Measurements from ENCODE around the gene C5orf24. TPM values are rescaled to one million over a fixed set of nuclear protein-coding genes. Genes with fewer than 3 reads are reported as not detected.

The C5orf24 gene
- total and polyA plus RNA-seq, 4 donors = 14.5 to 48.9 (median 23.4) TPM

- no peak overlapping the region for H3K9ac ChIP-seq (ENCODE audit: low read depth in 1 of 2, low read length in 2 of 2)
- H3K4me3 ChIP-seq (ENCODE audit: low read depth in 1 of 3, low read length in 3 of 3) = no peak overlapping the region
- no peaks in the 10 kb centered on the region for H3K9me3 ChIP-seq (ENCODE audit: control insufficient read depth in 4 of 4, low read length in 3 of 4)
- TF ChIP-seq EGR1 (IDR thresholded peaks at IDR 0.05; ENCODE audit: low read depth in 2 of 2) (no peak), RAD21 (IDR thresholded peaks at IDR 0.05) (no peak), HNF4A (conservative IDR thresholded peaks at IDR 0.05) (no peak), SP1 (IDR thresholded peaks at IDR 0.05) (no peak), JUND (IDR thresholded peaks at IDR 0.05) (no peak), FOXA1 (IDR thresholded peaks at IDR 0.05) (no peak), ZBTB33 (IDR thresholded peaks at IDR 0.05) (no peak), GABPA (IDR thresholded peaks at IDR 0.05 in 1 of 2, conservative IDR thresholded peaks at IDR 0.05 in 1 of 2) (no peak)
- peaks cover 6 to 20% (median 7%) of the 10 kb centered on the region in 4 donors for H3K4me1 ChIP-seq (ENCODE audit: control insufficient read depth in 4 of 4, insufficient read depth in 4 of 4, low read length in 3 of 4)
- H3K36me3 ChIP-seq (ENCODE audit: control insufficient read depth in 4 of 4, insufficient read depth in 3 of 4, low read depth in 1 of 4, low read length in 3 of 4) = peaks cover 5 to 18% (median 9%) of the 10 kb centered on the region in 4 donors
- WGBS = 79% methylated on average over 7 of the region's 7 CpGs
- H3K27me3 ChIP-seq (ENCODE audit: control insufficient read depth in 4 of 4, insufficient read depth in 4 of 4, low read length in 3 of 4) = no peaks in the 10 kb centered on the region
- no peak for DNase-seq (ENCODE audit: low spot score)
- H3K27ac ChIP-seq (ENCODE audit: low read depth in 1 of 2, low read length in 2 of 2) = peak overlapping the region in 1 of 2 donors; percentile 28
Measured at GRCh38 chr5:134825212-134825611, 20.6 kb upstream of the C5orf24 start.

- no peaks in the 10 kb centered on the region for H3K9me3 ChIP-seq (ENCODE audit: control insufficient read depth in 4 of 4, low read length in 3 of 4)
- TF ChIP-seq FOXA2 (IDR thresholded peaks at IDR 0.05) = no peak
- no peak for TF ChIP-seq JUND (IDR thresholded peaks at IDR 0.05)
- no peak for TF ChIP-seq FOXA1 (IDR thresholded peaks at IDR 0.05)
- no peak for TF ChIP-seq YY1 (IDR thresholded peaks at IDR 0.05)
- TF ChIP-seq NR2F2 (IDR thresholded peaks at IDR 0.05) = no peak
- no peak for TF ChIP-seq HNF4A (conservative IDR thresholded peaks at IDR 0.05)
- TF ChIP-seq SP1 (IDR thresholded peaks at IDR 0.05) = no peak
- WGBS = 87% methylated on average over 3 of the region's 3 CpGs
- H3K4me1 ChIP-seq (ENCODE audit: control insufficient read depth in 4 of 4, insufficient read depth in 4 of 4, low read length in 3 of 4) = peaks cover 4 to 21% (median 16%) of the 10 kb centered on the region in 4 donors
- no peak overlapping the region for H3K27ac ChIP-seq (ENCODE audit: low read depth in 1 of 2, low read length in 2 of 2)
- H3K9ac ChIP-seq (ENCODE audit: low read depth in 1 of 2, low read length in 2 of 2) = no peak overlapping the region
- no peaks in the 10 kb centered on the region for H3K27me3 ChIP-seq (ENCODE audit: control insufficient read depth in 4 of 4, insufficient read depth in 4 of 4, low read length in 3 of 4)
- no peak overlapping the region for H3K4me3 ChIP-seq (ENCODE audit: low read depth in 1 of 3, low read length in 3 of 3)
- no peak for DNase-seq (ENCODE audit: low spot score)
- H3K36me3 ChIP-seq (ENCODE audit: control insufficient read depth in 4 of 4, insufficient read depth in 3 of 4, low read depth in 1 of 4, low read length in 3 of 4) = peaks cover 0 to 4% (median under 1%) of the 10 kb centered on the region in 4 donors
Measured at GRCh38 chr5:134833340-134834032, 12.3 kb upstream of the C5orf24 start.

- Histone ChIP-seq H3K4me1 (ENCODE audit: control insufficient read depth in 4 of 4, insufficient read depth in 4 of 4, low read length in 3 of 4) (peaks cover 7 to 29% (median 24%) of the 10 kb centered on the region in 4 donors), H3K9ac (ENCODE audit: low read depth in 1 of 2, low read length in 2 of 2) (no peak overlapping the region), H3K27me3 (ENCODE audit: control insufficient read depth in 4 of 4, insufficient read depth in 4 of 4, low read length in 3 of 4) (no peaks in the 10 kb centered on the region), H3K36me3 (ENCODE audit: control insufficient read depth in 4 of 4, insufficient read depth in 3 of 4, low read depth in 1 of 4, low read length in 3 of 4) (no peaks in the 10 kb centered on the region), H3K9me3 (ENCODE audit: control insufficient read depth in 4 of 4, low read length in 3 of 4) (no peaks in the 10 kb centered on the region), H3K4me3 (ENCODE audit: low read depth in 1 of 3, low read length in 3 of 3) (no peak overlapping the region), H3K27ac (ENCODE audit: low read depth in 1 of 2, low read length in 2 of 2) (no peak overlapping the region)
- TF ChIP-seq RAD21 (IDR thresholded peaks at IDR 0.05) = no peak
- no peak for TF ChIP-seq YY1 (IDR thresholded peaks at IDR 0.05)
- TF ChIP-seq RXRA (IDR thresholded peaks at IDR 0.05) = no peak
- no peak for TF ChIP-seq HNF4A (conservative IDR thresholded peaks at IDR 0.05)
- no peak for TF ChIP-seq FOXA1 (IDR thresholded peaks at IDR 0.05)
- TF ChIP-seq MAX (IDR thresholded peaks at IDR 0.05) = no peak
- no peak for TF ChIP-seq SP1 (IDR thresholded peaks at IDR 0.05)
- no peak for TF ChIP-seq JUND (IDR thresholded peaks at IDR 0.05)
- TF ChIP-seq HNF4G (IDR thresholded peaks at IDR 0.05) = no peak
- TF ChIP-seq EGR1 (IDR thresholded peaks at IDR 0.05; ENCODE audit: low read depth in 2 of 2) = no peak
- no peak for TF ChIP-seq TAF1 (conservative IDR thresholded peaks at IDR 0.05)
- no peak for TF ChIP-seq NR2F2 (IDR thresholded peaks at IDR 0.05)
- no peak for TF ChIP-seq REST (IDR thresholded peaks at IDR 0.05)
- WGBS = over 99% methylated on average over 2 of the region's 2 CpGs
- DNase-seq (ENCODE audit: low spot score) = no peak
Measured at GRCh38 chr5:134835623-134836022, 10.1 kb upstream of the C5orf24 start.

Measured in liver (tissue), 9 donors.